Thoracic aorta endothelial cell (primary cell): ENCODE measurements around the gene PGK1. TPM values are rescaled to one million over a fixed set of nuclear protein-coding genes. Genes with fewer than 3 reads are reported as not detected.

Source experiments
- total RNA-seq: library from RNA; depleted of rRNA; stranded (reverse); fragments of >200 nt; gene quantifications from 2 replicates; pipeline ENCODE4 v1.2.3, GENCODE V29; 2012

Gene PGK1
- 437 and 477 TPM in 2 replicates for total RNA-seq

GRCh38 chrX:78103623-78104446 lies at the start of gene PGK1:
TSS of gene PGK1 (plus strand) at chrX:78104248. CDS start at chrX:78104341, 93 bp downstream.

GRCh38 chrX:78139160-78140123 lies 35.4 kb downstream of the PGK1 start, which contains the start of gene TAF9B:
TSS of gene TAF9B (minus strand) at chrX:78139650. CDS start at chrX:78139611, 39 bp downstream.

Other genes starting within 250 kb of the PGK1 start
- gene MAGT1, start 208.8 kb upstream of the PGK1 start, total RNA-seq = 111 and 120 TPM in 2 replicates
- gene COX7B, start 204.8 kb upstream of the PGK1 start, total RNA-seq = 270 and 399 TPM in 2 replicates
- gene ATP7A, start 193.6 kb upstream of the PGK1 start, total RNA-seq = 18.8 and 20.2 TPM in 2 replicates
- not detected in 2 replicates for gene PGAM4, start 134.6 kb upstream of the PGK1 start, total RNA-seq
- gene TAF9B, start 35.4 kb downstream of the PGK1 start, total RNA-seq = 40.6 and 47.0 TPM in 2 replicates
- gene CYSLTR1, start 223.4 kb downstream of the PGK1 start, total RNA-seq = not detected in 2 replicates